NB4 (cell line): Measurements from ENCODE around the gene VAV3.
A peak's percentile ranks its signal among the peaks of the same experiment; 100 is the strongest.

Experiments
- DNase-seq: peaks from one replicate; pipeline ENCODE4 v3.0.0; 2010; ENCODE audit warnings: low read depth
- H3K4me3 ChIP-seq: one replicate; pipeline ENCODE4 v1.5.1; 2011; ENCODE audit warnings: mild to moderate bottlenecking, low read depth, low read length, moderate library complexity
- MAX ChIP-seq: IDR thresholded peaks from 2 replicates; pipeline ENCODE4 v1.6.1; 2011; ENCODE audit warnings: low read depth, low read length
- MYC ChIP-seq: IDR thresholded peaks from 2 replicates; pipeline ENCODE4 v1.6.1; 2011; ENCODE audit warnings: low read depth, low read length
- POLR2A ChIP-seq: IDR thresholded peaks from 2 replicates; pipeline ENCODE4 v1.6.1; 2011; ENCODE audit warnings: mild to moderate bottlenecking; ENCODE audit not compliant: insufficient read length; ENCODE audit errors: extremely low read depth
- TF ChIP-seq, protein P1 (sequence below): IDR thresholded peaks from one replicate; pipeline ENCODE4 v1.5.1; 2012; ENCODE audit warnings: low read depth, low read length

The VAV3 gene

GRCh38 chr1:107786203-107786845 is 178.7 kb downstream of the VAV3 start:
- TF ChIP-seq MAX (no peak), MYC (no peak), POLR2A (no peak)
- TF ChIP-seq, protein P1, sequence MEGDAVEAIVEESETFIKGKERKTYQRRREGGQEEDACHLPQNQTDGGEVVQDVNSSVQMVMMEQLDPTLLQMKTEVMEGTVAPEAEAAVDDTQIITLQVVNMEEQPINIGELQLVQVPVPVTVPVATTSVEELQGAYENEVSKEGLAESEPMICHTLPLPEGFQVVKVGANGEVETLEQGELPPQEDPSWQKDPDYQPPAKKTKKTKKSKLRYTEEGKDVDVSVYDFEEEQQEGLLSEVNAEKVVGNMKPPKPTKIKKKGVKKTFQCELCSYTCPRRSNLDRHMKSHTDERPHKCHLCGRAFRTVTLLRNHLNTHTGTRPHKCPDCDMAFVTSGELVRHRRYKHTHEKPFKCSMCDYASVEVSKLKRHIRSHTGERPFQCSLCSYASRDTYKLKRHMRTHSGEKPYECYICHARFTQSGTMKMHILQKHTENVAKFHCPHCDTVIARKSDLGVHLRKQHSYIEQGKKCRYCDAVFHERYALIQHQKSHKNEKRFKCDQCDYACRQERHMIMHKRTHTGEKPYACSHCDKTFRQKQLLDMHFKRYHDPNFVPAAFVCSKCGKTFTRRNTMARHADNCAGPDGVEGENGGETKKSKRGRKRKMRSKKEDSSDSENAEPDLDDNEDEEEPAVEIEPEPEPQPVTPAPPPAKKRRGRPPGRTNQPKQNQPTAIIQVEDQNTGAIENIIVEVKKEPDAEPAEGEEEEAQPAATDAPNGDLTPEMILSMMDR: no peak
- H3K4me3 ChIP-seq: no peak overlapping the region
- no peak for DNase-seq

- TF ChIP-seq MAX: no peak
- no peak for TF ChIP-seq MYC
- TF ChIP-seq, protein P1: no peak
- no peak for TF ChIP-seq POLR2A
- no peak for DNase-seq
- H3K4me3 ChIP-seq: no peak overlapping the region
Measured at GRCh38 chr1:107785496-107786202, 179.3 kb downstream of the VAV3 start.

- TF ChIP-seq, protein P1: peak; percentile 26
- no peak for TF ChIP-seq MYC
- DNase-seq: peak; percentile 68
Measured at GRCh38 chr1:107782217-107782845, 182.6 kb downstream of the VAV3 start.

DNA sequence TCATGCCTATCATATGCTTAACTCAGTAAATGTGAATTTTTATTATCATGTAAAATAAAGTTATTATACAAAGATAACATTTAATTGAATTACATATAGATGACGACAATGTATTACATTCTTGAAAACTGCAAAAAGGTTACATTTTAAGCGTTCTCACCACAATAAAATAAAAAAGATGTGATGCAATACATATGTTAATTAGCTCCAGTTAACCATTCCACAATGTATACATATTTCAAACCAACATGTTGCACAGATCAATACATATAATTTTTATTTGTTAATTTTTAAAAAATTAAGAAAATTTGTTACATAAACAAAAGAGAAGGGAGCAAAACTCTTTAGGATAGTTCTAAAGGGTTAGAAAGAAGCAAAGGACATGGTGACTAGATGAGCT is 183.7 kb downstream of the VAV3 start:
- H3K4me3 ChIP-seq: no peak overlapping the region
- no peak for DNase-seq
- TF ChIP-seq MAX (no peak), POLR2A (no peak), MYC (no peak)
- TF ChIP-seq, protein P1: no peak

More at GRCh38 chr1:107782217-107782845, 182.6 kb downstream of the VAV3 start:
- H3K4me3 ChIP-seq: no peak overlapping the region

DNA sequence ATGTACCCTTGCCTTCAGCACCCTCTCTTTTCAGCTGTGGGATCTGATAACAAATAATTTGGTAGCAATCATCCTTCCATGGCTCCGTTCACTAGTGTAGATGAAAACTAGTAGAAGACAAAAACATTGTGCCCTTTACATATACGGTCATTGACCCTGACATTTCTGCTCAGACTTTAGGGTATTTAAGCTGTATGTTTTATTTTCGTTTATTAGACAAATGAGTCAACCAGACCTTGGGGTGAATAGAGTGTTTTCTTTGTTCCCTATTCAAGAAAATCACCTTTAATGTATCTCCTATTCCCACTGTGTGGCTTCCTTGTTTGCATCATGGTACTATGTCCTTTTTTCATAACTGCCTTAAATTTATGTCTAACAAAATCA is 187.3 kb downstream of the VAV3 start:
- no peak overlapping the region for H3K4me3 ChIP-seq
- no peak for DNase-seq
- TF ChIP-seq MYC (no peak), MAX (no peak), POLR2A (no peak)
- TF ChIP-seq, protein P1: no peak
